HG03025 (cell line): ENCODE results near the gene TINAG.
A peak's percentile ranks its signal among the peaks of the same experiment; 100 is the strongest.

Experiments used
- ATAC-seq: cut with Tn5 transposase; IDR thresholded peaks from one replicate; pipeline ENCODE4 v1.9.1; 2021; ENCODE audit warnings: mild to moderate bottlenecking, moderate library complexity; ENCODE audit not compliant: unreplicated experiment, low FRiP score

TINAG gene

DNA sequence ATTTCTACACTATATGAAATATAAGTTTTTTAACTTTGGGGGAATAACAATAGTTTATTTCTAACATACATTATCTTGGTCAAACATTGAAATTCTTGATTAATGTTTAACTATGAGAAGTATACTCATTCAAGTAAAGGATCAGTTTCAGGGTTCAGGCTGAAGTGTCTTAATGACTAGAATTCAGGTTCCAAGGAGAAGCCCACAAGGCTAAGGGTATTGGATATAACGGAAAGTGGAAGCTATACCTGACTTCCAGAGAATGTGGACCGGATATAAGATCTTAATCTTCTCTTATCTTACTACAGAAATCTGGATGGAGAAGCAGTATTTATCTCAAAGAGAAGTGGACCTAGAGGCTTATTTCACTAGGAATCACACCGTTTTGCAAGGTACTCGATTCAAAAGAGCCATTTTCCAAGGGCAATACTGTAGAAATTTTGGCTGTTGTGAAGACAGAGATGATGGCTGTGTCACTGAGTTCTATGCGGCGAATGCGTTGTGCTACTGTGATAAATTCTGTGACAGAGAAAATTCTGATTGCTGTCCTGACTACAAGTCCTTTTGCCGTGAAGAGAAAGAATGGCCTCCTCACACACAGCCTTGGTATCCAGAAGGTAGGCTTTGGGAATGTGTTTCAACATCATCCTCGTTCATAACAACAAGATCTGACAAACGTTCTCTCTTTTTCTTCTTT is at the start of gene TINAG:
Gene TINAG (plus strand): TSS at position 153 of the 697 bp plus-strand sequence. CDS start 110 bp downstream, at position 263.
- no peak for ATAC-seq

DNA sequence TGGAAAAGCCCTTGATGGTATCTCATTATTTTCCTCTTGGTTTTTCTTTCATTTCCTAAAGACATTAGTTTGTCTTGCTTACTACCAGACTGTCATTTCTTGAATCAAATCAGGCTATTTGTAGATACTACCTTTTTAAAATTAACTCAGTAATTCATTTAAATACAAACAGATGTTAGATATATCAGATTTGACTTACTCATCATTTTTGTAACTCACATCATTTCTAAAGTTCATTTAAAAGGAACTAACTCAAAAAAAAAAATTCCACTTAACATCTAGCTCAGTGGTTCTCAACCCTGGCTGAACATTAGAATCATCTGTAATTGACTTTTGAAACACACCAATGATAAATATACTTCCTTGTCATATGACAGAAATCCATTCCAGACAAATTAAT is 48.2 kb upstream of the TINAG start:
- ATAC-seq = no peak

GRCh38 chr6:54262499-54262898 is 45.7 kb upstream of the TINAG start:
- ATAC-seq = no peak

- no peak for ATAC-seq
Observed at GRCh38 chr6:54262971-54263370, 45.3 kb upstream of the TINAG start.

GRCh38 chr6:54264581-54265272 is 43.5 kb upstream of the TINAG start:
- ATAC-seq = no peak

GRCh38 chr6:54266400-54266923 is 41.8 kb upstream of the TINAG start:
- ATAC-seq = no peak

DNA sequence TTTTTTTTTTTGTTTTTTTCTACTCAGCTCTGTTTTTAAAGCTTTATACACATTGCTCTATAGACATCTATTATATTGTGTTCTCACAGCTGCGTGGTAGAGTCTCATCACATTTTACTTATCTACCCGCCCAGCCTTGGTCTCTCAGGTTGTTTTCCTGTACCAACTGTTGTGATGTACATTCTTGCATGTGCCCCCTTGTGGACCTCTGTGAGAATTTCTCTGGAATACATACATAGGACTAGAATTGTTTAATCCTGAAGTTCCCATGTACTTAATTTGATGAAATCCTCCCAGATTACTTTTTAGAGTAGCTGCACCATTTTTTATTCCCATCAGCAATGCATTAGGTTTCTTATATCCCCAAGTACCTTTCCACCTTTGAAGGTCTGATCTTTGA is 40.4 kb upstream of the TINAG start:
- no peak for ATAC-seq

- ATAC-seq = no peak
Observed at GRCh38 chr6:54273214-54273820, 34.9 kb upstream of the TINAG start.

DNA sequence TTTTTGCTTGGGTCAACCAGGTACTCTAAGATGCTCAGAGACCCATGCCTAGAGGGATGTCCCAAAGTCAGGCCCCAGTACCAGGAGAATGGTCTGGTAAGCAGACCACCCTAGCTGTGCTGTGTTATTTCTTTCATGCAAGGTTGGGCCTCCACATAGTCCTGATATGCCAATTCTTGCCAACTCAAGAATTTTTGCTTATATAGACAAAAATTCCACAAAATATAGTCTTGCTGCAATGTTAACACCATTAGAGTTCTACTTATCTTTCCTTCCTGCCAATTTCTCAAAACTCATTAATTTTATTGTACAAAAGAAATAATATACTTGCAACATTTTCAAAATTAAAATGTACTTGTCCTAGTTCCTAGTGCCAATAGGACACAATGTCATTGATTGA is 33.9 kb upstream of the TINAG start:
- no peak for ATAC-seq

DNA sequence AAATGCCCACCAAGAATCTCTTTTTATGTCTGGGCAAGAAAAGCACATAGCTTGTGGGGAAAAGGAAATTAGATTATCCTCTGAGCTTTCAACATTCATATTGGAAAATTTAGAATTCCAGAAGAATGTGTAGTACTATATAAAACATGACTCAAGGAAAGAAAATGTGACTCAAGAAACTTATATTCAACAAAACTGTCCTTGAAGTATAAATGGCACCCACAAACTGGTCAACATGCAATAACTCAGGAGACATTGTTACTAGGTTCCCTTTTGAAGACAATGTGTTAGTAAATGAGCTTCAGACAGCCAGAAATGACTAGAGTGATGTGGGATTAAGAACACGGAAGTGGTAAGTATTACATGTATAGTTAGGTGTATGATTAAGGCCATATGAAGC is 26.1 kb upstream of the TINAG start:
- ATAC-seq = no peak

DNA sequence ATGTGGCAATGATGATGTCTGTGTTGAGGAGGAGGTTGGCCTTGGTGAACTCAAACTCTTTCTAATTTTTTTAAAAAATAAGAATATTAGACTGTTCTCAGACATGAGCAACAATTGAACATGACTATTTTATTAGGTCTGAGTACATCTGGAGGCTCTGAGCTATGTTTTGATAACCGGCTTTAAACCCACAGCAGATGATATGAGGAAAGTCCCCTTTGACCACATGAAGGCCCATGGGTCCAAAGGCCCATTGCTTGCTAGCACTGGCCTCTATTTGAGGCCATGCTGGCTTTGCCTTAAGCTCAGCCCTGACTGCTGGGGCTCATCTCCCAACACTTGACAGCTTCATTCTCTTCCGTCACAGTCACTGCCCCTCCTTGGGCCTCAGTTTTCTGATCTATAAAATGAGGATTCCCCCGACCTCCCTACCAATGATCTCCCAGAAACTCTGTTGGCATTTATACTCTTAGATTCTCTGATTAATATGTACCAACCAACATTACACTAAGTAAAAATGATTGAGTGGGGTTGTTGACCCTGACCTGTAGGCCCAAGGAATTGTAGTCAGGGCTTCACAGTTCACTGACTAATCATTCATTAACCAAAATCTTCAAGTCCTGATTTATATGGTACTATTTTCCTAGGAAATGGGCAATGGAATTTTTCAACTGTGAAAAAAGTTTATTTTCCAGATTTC is 23.9 kb upstream of the TINAG start:
- no peak for ATAC-seq

- ATAC-seq = no peak
Observed at GRCh38 chr6:54285595-54285994, 22.6 kb upstream of the TINAG start.

GRCh38 chr6:54286141-54286540 is 22.1 kb upstream of the TINAG start:
- no peak for ATAC-seq

- no peak for ATAC-seq
Observed at GRCh38 chr6:54288474-54288873, 19.8 kb upstream of the TINAG start.

DNA sequence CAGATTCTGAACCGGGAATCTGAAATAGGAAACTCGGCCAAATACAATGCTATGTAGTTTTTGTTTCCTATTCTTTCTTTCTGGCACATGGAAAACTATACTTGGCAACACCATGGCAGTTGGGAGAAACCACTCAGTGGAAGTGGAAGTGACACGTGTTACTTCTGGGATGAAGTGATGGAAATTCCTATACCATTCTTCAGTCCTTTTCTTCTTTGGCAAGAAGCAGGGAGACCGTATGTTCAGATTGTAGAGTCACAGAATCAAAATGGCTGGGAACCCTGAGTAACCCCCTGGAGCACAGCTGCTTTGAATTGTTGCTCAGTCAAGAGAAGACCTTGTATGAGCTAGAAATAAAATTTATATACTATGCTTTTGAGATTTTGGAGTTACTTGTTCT is 18.8 kb upstream of the TINAG start:
- ATAC-seq = no peak

DNA sequence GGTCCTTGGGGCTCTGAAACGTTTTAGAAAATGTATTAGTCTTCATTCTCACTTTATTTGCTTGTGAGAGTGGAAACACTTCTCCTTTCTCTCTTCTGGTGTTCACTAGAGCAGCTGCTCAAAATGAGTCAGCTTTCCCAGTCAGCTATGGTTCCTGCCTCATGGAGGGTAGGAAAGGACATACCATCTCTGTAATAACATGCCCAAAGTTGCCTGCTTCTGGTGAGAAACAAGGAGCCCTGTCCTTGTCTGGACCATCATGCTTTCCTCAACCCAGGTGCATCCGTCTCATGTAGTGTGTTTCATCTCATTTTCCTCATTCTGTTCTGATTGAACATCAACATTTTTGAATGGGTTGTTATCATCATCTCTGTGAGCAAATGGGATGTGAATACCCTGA is 17.1 kb upstream of the TINAG start:
- ATAC-seq = peak; percentile 76

DNA sequence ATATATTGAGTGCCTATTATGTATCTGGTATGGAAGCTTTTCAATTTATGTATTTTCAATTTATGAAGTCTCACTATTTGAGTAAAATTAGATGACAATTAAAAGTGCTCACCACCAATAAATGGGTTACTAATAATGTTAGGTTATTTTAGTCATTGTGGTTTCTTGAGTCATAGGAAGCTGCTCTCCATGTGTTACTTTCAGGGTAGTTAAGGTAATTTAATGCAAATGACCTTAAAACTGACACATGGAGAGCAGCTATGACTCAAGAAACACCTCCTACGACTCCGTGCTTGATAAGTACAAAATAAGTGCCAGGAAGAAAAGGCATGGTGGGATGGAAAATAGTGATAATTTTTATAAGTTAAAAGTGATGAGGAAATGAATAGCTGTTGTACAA is 16.5 kb upstream of the TINAG start:
- ATAC-seq = no peak

DNA sequence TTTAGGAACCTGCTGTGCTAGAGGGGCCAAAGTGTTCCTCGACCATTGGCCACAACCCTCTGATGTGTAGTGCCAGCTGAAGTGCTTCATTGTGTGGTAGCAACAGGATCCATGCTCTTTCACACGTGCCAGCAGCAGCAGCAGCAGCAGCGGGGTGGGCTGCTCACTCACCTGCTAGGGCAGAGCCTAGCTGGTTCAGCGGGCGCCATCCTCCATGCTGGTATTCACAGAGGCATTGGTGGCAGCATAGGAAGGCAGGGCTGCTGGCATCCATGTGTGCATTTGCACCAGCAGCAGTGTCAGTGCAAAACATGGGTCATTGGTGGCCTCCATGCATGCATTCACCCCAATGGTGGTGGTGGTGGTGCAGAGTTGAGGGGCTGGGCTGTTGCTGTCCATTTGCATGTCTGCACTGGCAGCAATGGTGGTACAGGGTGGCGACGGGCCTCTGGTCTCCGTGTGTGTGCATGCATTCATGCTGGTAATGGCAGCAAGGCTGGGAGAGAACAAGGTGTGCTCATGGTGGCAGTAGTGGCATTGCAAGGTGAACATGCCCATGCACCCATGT is 13.2 kb upstream of the TINAG start:
- ATAC-seq = no peak

DNA sequence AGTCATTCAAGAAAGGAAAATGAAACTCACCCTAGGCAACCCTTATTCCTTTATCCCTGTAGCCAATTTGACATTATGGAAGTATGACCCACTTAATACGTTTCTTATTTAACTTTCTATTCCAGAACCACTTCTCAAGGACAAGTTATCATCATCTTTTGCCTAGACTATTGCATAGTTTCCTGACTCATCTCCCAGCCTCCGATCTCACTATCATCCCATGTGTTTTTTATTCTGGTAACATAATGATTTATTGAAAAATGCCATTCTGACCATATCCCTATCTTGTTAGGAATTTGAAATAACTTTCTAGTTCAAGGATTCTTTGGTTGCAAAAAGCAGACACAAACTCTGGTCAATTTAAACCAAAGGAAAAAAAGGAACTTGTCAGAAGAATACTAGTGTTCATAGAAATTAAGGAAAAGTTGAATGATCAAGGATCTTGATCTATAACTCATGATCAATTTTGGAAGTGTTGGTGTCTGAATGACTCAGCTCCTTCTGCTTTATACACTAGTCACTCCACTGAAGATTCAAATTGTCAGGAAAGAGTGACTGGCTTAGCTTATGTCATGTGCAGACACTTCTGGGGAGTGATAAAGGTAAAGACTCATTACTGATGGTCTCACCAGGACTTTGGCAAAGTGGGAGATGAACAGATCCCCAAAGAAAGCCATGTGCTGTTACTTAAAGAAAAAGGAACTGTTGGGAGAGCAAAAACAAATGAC is 8.5 kb upstream of the TINAG start:
- ATAC-seq = no peak

DNA sequence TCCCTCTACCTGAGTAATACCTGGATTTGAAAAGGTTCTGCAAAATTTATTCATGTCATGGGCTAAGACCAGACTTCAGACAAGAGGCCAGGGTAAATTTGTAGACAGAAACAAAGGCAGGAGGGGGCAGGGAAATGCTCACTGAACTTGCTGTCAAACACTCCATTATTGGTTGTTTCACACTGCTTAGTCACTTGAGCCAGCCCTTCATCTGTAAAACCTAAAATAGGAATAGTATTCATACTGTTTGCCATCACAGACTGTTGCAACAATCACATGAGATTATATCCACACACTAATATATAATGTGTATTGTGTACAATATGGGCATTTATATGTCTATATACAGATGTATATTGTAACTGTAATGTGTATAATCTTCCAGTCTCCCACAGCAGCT is 6.5 kb upstream of the TINAG start:
- no peak for ATAC-seq
